Dendritic cell treated with granulocyte-macrophage colony-stimulating factor and Interleukin-4, amounts not matched to agents 40 ng/mL and 50 ng/mL, for 4 days (primary cell): ENCODE data around the gene CORO1C.
"Not testable (repeated sequence)": the region's sequence is repeated elsewhere in the genome, so short reads cannot be mapped to it uniquely, and the experiment has no call there.

Experiments
- H3K27ac Mint-ChIP-seq: one replicate; pipeline ENCODE4 v1.8.0; 2022; ENCODE audit warnings: mild to moderate bottlenecking, mixed read lengths
- H3K27me3 Mint-ChIP-seq: one replicate; pipeline ENCODE4 v1.8.0; 2022; ENCODE audit warnings: mild to moderate bottlenecking, mixed read lengths
- H3K36me3 Mint-ChIP-seq: one replicate; pipeline ENCODE4 v1.8.0; 2022; ENCODE audit warnings: low read depth, mixed read lengths
- H3K4me1 Mint-ChIP-seq: one replicate; pipeline ENCODE4 v1.8.0; 2022; ENCODE audit warnings: low read depth, mixed read lengths
- H3K4me3 Mint-ChIP-seq: one replicate; pipeline ENCODE4 v1.8.0; 2022; ENCODE audit warnings: mild to moderate bottlenecking, moderate library complexity, mixed read lengths
- H3K9me3 Mint-ChIP-seq: one replicate; pipeline ENCODE4 v1.8.0; 2022; ENCODE audit warnings: mixed read lengths
- intact Hi-C: fragments of 100-400 bp; cut with micrococcal nuclease; formaldehyde crosslinking; loops from one replicate; pipeline ENCODE4 v1.15.0; 2022

The CORO1C gene

DNA sequence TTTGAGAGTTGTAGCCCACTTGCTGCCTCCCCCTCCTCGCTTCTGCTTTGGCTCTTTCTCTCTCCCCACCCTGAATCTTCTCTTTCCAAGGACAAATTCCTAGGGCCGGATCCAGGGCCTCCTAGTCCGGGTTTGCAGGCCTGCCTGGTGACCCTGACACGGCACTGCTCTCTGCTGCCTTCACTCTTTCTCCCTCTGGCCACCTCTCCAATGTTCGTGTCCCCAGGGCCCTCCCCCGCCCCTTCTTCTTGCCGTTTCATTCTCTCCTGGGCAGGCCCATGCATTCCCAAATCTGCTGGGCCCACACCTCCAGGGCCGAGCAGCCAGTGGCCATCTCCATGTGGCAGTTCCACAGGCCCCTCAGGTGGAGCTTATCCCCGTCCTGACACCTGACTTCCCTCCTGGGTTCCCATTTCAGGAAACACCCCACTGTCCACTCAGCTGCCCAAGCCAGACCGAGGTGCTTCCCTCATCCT is 34.0 kb upstream of the CORO1C start:
- Mint-ChIP-seq H3K27me3 (no peaks in the 10 kb centered on the region), H3K9me3 (no peaks in the 10 kb centered on the region), H3K4me1 (peaks cover 12% of the 10 kb centered on the region), H3K27ac (no peak overlapping the region), H3K4me3 (no peak overlapping the region), H3K36me3 (no peaks in the 10 kb centered on the region)
- intact Hi-C loops: loop anchor here (5.0 kb wide), 1 partner anchor 33 kb away; the partner anchor contains the start of gene CORO1C

- peaks cover 16% of the 10 kb centered on the region for H3K4me1 Mint-ChIP-seq
- no peak overlapping the region for H3K4me3 Mint-ChIP-seq
- intact Hi-C loops: loop anchor here (5.0 kb wide), 1 partner anchor 32 kb away; the partner anchor contains the start of gene CORO1C
- H3K27me3 Mint-ChIP-seq: no peaks in the 10 kb centered on the region
- no peaks in the 10 kb centered on the region for H3K36me3 Mint-ChIP-seq
- no peaks in the 10 kb centered on the region for H3K9me3 Mint-ChIP-seq
- H3K27ac Mint-ChIP-seq: no peak overlapping the region
Observed at GRCh38 chr12:108764540-108765288, 33.4 kb upstream of the CORO1C start.

- no peaks in the 10 kb centered on the region for H3K36me3 Mint-ChIP-seq
- no peak overlapping the region for H3K27ac Mint-ChIP-seq
- no peak overlapping the region for H3K4me3 Mint-ChIP-seq
- H3K9me3 Mint-ChIP-seq: no peaks in the 10 kb centered on the region
- H3K27me3 Mint-ChIP-seq: no peaks in the 10 kb centered on the region
- peaks cover 11% of the 10 kb centered on the region for H3K4me1 Mint-ChIP-seq
- intact Hi-C loops: no loop called here
Observed at GRCh38 chr12:108761226-108761625, 29.9 kb upstream of the CORO1C start.

- Mint-ChIP-seq H3K4me1 (peaks cover 11% of the 10 kb centered on the region), H3K9me3 (no peaks in the 10 kb centered on the region), H3K27me3 (no peaks in the 10 kb centered on the region), H3K36me3 (no peaks in the 10 kb centered on the region), H3K27ac (no peak overlapping the region), H3K4me3 (no peak overlapping the region)
- intact Hi-C loops: no loop called here
Observed at GRCh38 chr12:108759924-108760323, 28.6 kb upstream of the CORO1C start.

- H3K4me3 Mint-ChIP-seq: no peak overlapping the region
- intact Hi-C loops: no loop called here
- no peak overlapping the region for H3K27ac Mint-ChIP-seq
- H3K27me3 Mint-ChIP-seq: no peaks in the 10 kb centered on the region
- peaks cover 11% of the 10 kb centered on the region for H3K4me1 Mint-ChIP-seq
- no peaks in the 10 kb centered on the region for H3K36me3 Mint-ChIP-seq
- no peaks in the 10 kb centered on the region for H3K9me3 Mint-ChIP-seq
Observed at GRCh38 chr12:108757856-108758255, 26.5 kb upstream of the CORO1C start.

DNA sequence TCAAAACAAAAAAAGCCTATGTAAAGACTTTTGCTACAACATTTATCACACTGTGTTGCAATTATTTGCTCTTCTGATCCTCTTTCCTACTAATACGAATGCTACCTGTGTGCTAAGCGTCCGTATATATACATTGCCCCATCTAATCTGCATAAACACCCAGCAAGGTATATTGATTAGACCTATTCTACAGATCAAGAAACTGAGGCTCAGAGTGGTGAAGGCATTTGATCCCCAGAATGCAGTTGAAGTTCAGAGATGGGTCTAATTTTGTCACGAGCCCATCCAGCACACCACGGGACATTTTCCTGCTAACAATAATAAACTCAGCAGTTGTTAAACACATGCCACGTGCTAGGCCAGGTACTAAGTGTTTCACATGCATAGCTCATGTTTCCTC is 25.1 kb upstream of the CORO1C start:
- no peak overlapping the region for H3K27ac Mint-ChIP-seq
- peaks cover 11% of the 10 kb centered on the region for H3K4me1 Mint-ChIP-seq
- no peaks in the 10 kb centered on the region for H3K36me3 Mint-ChIP-seq
- H3K4me3 Mint-ChIP-seq: no peak overlapping the region
- intact Hi-C loops: no loop called here
- no peaks in the 10 kb centered on the region for H3K9me3 Mint-ChIP-seq
- no peaks in the 10 kb centered on the region for H3K27me3 Mint-ChIP-seq

DNA sequence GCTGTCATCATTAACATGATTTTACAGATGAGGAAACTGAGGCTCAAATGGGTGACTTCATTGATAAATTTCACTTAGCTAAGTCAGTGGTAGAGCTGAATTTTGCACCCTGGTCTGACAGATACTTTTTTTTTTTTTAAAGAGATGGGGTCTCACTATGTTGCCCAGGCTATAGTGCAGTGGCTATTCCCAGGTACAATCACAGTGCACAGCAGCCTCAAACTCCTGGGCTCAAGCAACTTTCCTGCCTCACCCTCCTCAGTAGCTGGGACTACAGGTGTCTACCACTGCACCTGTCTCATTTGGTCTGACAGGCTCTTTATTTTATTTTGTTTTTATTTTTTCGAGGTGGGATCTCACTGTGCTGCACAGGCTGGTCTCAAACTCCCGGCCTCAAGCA is 24.2 kb upstream of the CORO1C start:
- Mint-ChIP-seq H3K4me1 (peaks cover 11% of the 10 kb centered on the region), H3K27ac (no peak overlapping the region), H3K36me3 (no peaks in the 10 kb centered on the region), H3K4me3 (no peak overlapping the region), H3K9me3 (no peaks in the 10 kb centered on the region), H3K27me3 (no peaks in the 10 kb centered on the region)
- intact Hi-C loops: no loop called here

DNA sequence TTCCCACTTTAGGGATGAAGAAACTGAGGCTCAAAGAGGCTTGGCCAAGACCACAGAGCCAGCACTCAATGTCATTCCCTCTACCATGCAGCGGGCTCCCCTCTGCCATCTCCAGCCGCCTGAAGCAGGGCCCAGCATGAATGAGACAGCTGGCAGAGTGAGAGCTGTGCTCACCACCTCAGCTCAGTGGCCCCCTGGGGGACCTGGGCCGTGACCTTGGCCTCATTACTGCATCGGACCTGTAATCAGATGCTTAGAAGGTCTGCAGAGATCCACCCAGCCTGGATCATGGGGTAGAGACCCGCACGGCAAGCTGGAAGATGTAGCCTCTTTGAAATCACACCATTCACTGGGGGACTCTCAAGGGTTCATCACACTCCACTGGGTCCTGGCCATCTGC is 22.7 kb upstream of the CORO1C start:
- intact Hi-C loops: no loop called here
- H3K36me3 Mint-ChIP-seq: no peaks in the 10 kb centered on the region
- H3K4me3 Mint-ChIP-seq: no peak overlapping the region
- H3K27ac Mint-ChIP-seq: no peak overlapping the region
- H3K27me3 Mint-ChIP-seq: no peaks in the 10 kb centered on the region
- no peaks in the 10 kb centered on the region for H3K9me3 Mint-ChIP-seq
- peaks cover under 1% of the 10 kb centered on the region for H3K4me1 Mint-ChIP-seq

DNA sequence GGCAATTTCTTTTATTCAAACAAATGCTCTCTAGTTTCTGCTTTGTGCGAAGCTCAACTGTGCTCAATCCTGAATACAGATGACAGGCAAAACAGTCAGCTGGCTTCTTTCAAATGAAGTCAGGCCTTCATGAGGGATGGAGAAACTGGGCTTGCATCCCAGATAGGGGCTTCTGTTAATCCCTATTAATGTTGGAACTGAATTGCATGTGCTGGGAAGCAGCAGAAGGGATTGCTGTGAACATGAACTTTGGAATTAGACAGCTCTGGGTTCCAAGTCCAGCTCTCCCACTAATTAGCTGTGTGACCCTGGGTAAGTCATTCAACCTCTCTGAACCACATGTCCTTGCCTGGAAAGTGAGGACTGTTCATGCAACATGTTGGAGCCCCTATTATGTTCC is 21.1 kb upstream of the CORO1C start:
- no peak overlapping the region for H3K27ac Mint-ChIP-seq
- H3K27me3 Mint-ChIP-seq: no peaks in the 10 kb centered on the region
- H3K4me1 Mint-ChIP-seq: no peaks in the 10 kb centered on the region
- no peaks in the 10 kb centered on the region for H3K36me3 Mint-ChIP-seq
- H3K4me3 Mint-ChIP-seq: no peak overlapping the region
- H3K9me3 Mint-ChIP-seq: no peaks in the 10 kb centered on the region
- intact Hi-C loops: no loop called here

DNA sequence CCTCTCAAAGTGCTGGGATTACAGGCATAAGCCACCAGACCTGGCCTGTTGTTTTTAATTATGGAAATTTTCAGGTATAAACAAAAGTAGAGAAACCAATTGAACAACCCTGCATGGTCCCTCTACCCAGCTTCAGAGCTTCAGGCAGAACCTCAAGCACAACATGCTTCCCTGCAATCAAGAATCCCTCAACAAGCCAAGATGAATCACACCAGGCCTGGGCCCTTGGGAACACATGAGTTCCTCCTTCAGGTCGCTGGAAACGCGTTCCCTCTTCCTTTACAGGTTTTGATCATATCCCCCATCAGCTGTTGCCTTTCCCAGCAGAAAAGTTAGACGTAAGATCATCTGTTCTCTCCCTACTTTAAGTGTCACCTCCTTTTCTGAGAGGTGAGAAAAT is 20.5 kb upstream of the CORO1C start:
- H3K4me1 Mint-ChIP-seq: no peaks in the 10 kb centered on the region
- no peaks in the 10 kb centered on the region for H3K27me3 Mint-ChIP-seq
- no peak overlapping the region for H3K27ac Mint-ChIP-seq
- H3K9me3 Mint-ChIP-seq: no peaks in the 10 kb centered on the region
- H3K4me3 Mint-ChIP-seq: no peak overlapping the region
- intact Hi-C loops: no loop called here
- no peaks in the 10 kb centered on the region for H3K36me3 Mint-ChIP-seq

DNA sequence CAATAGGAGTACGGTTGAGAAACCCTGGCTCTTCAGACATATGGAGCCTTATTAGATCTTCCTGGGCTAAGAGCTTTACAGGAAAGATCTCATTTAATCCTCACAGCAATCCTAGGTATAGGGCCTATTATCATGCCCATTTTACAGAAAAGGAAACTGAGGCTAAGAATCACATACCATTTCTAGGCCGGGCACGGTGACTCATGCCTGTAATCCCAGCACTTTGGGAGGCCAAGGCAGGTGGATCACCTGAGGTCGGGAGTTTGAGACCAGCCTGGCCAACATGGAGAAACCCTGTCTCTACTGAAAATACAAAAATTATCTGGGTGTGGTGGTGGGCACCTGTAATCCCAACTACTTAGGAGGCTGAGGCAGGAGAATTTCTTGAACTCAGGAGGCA is 19.7 kb upstream of the CORO1C start:
- H3K27ac Mint-ChIP-seq, H3K9me3 Mint-ChIP-seq, H3K4me1 Mint-ChIP-seq, H3K4me3 Mint-ChIP-seq, intact Hi-C loops, H3K27me3 Mint-ChIP-seq, H3K36me3 Mint-ChIP-seq: not testable (repeated sequence)

DNA sequence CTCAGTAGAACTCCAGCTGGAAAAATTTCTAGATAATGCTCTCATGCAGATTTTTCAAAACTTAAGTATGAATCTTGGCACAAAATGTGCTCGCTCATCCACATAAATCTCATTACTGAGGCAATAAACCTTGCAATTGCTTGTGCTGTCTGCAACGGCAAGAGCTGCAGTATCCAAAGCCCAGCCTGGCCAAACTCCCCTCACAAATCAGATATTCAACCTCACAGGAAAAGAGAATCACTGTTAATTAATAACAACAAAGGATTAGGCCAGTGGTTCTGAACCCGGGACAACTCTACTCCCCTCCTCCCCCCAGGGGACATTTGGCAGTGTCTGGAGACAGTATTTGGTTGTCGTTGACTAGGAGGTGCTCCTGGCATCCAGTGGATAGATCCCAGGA is 19.2 kb upstream of the CORO1C start:
- no peaks in the 10 kb centered on the region for H3K27me3 Mint-ChIP-seq
- H3K9me3 Mint-ChIP-seq: no peaks in the 10 kb centered on the region

DNA sequence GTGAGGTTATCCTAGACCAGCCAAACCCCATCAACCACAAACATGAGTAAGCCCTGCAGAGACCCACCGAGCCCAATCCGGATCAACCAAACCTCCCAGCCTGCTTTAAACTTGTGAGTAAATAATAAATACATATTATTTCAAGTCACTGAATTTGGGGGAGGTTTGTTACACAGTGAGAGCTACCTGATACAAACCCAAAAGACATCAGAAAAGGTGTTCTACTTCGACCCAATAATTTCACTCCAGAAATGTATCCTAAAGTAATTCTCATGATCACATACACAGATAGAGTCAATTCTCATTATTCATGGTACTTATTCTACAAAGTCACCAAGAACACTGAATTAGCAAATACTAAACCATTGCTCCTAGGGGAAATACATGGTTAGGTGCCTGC is 16.2 kb upstream of the CORO1C start:
- Mint-ChIP-seq H3K4me1 (peaks cover 34% of the 10 kb centered on the region), H3K4me3 (no peak overlapping the region), H3K27ac (no peak overlapping the region), H3K36me3 (no peaks in the 10 kb centered on the region), H3K27me3 (no peaks in the 10 kb centered on the region), H3K9me3 (no peaks in the 10 kb centered on the region)
- intact Hi-C loops: no loop called here

More for the DNA sequence above, 19.2 kb upstream of the CORO1C start:
- intact Hi-C loops: no loop called here
- Mint-ChIP-seq H3K36me3 (no peaks in the 10 kb centered on the region), H3K4me1 (peaks cover 7% of the 10 kb centered on the region), H3K4me3 (no peak overlapping the region), H3K27ac (no peak overlapping the region)

GRCh38 chr12:108745641-108746040 is 14.3 kb upstream of the CORO1C start:
- H3K36me3 Mint-ChIP-seq: no peaks in the 10 kb centered on the region
- no peaks in the 10 kb centered on the region for H3K9me3 Mint-ChIP-seq
- intact Hi-C loops: no loop called here
- peaks cover 34% of the 10 kb centered on the region for H3K4me1 Mint-ChIP-seq
- H3K27me3 Mint-ChIP-seq: no peaks in the 10 kb centered on the region
- no peak overlapping the region for H3K27ac Mint-ChIP-seq
- H3K4me3 Mint-ChIP-seq: no peak overlapping the region
